ENCODE measurements around the gene UBR4.

Gene UBR4

DNA sequence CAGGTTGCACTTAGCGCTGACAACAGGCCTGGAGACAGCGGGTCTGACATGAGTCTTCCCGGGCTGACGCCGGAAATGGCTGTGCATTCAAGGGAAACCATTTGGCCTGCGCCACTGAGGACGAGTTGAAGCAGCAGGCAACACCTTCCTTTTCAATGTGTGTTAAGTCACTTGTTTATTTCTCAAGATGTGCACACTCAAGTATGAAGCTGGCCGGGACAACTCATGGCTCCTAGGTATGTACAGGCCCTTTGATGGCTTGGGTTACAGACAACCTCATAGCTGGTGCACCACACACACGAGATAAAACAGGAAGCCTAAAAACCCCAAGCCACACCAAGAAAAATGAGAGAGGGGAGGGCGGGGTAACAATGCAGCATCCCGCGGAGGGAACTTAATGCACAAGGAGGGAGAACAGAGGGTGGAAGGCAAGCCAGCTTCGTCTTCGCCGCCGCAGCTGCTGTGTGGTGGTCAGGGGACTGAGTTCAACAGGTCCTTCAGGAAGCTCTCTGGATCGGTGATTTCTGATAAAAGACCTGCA, 135.6 kb downstream of the UBR4 start:
- DNase-seq (ENCODE audit: low read depth in 1 of 2, low spot score in 1 of 2), result peak in 1 of 2 donors; percentile 36

DNA sequence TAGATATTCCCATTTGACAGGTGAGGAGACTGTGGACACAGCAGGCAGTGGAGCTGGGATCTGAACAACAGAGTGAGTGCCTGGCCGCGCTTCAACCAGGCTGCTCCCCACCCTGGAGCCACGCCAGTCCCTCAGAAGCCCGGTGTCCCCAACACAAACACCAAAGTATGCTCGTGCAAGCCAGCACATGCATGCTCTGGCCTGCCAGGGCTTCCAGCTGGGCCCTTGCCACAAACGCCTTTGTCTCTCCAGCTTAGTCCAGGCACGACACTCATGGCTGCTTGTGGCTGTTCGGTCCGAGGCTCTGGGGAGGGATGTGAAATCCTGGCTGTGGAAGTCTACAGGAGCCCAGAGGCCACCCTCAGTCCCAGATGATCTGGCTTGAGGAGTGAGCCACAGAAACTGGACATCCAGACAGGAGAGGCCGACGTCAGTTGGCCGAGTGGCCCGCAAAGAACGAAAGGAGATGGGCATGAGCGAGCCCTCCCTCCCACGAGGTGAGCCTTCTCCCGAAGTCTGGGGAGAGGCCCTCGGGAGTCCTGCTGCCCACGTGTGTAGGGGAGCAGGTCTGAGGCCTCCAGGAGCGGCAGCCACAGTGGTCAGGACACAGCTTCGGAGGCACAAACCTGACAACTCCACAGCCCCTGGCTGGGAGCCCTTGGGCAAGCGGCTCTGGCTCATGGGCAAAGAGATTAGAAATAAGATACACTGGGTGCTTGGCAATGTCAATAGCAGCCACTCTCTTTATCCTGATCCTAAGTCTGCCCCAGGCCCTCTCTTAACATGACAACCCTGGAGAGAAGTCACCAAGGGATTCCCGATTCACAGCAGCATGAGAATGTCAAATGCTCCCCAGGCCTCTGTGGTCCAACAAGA, 136.5 kb downstream of the UBR4 start:
- DNase-seq (ENCODE audit: low read depth in 1 of 2, low spot score in 1 of 2), result no peak

DNA sequence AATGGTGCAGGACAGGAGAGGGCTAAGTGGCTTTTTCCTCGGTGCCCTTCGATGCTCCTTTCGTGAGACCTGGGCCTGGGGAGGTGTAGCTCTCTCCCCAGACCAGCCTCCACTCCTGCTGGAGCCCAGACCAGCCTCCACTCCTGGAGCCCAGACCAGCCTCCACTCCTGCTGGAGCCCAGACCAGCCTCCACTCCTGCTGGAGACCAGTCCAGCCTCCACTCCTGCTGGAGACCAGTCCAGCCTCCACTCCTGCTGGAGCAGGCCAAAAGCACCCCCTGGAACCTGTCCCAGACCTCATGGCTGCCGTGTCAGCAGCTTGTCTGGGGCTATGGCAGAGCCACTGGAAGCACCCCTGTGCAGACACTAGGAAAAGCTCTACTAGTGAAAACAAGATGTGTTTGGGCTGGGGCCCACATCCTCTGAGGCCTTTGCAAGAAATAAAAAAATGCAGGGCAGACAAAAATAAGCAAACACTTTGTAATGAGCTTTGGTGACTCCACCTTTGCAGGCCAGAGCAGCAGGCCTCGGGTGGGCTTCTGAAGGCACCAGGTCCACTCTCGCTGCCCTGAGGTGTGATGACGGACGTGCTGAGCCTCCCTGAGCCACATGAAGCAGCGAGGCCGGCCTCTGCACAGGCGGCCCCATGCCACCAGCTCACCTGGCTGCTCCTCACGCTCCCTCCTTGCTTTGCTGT, 137.6 kb downstream of the UBR4 start:
- no peak for DNase-seq (ENCODE audit: low read depth in 1 of 2, low spot score in 1 of 2)

DNA sequence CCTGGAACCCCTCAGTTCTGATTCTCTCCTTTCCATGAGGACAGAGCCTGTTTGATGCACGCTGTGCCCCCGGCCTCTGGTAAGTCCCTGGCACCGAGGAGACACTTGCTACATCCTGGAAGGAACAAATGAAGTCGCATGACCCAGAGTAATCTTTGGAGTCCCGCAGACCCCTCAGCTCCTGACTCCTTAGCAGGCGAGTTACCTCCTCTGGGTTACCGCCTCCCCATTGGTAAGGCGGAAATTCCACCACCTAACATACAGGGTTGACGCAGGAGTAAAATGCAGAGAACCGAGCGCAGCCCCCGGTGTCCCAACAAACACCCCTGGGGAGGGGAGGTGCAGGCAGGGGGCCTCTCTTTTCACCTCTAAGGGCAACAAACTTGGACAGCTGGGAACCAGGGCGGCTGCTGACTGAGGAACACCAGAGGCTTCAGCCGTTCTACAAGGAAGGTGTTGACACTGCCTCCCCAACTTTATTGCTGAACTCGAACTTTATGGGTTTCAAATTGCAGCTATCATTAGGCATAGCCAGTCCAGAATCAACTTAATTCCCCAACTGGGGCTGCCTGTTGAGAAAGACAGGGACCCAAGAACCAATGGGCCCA, 138.3 kb downstream of the UBR4 start:
- no peak for DNase-seq (ENCODE audit: low read depth in 1 of 2, low spot score in 1 of 2)

DNA sequence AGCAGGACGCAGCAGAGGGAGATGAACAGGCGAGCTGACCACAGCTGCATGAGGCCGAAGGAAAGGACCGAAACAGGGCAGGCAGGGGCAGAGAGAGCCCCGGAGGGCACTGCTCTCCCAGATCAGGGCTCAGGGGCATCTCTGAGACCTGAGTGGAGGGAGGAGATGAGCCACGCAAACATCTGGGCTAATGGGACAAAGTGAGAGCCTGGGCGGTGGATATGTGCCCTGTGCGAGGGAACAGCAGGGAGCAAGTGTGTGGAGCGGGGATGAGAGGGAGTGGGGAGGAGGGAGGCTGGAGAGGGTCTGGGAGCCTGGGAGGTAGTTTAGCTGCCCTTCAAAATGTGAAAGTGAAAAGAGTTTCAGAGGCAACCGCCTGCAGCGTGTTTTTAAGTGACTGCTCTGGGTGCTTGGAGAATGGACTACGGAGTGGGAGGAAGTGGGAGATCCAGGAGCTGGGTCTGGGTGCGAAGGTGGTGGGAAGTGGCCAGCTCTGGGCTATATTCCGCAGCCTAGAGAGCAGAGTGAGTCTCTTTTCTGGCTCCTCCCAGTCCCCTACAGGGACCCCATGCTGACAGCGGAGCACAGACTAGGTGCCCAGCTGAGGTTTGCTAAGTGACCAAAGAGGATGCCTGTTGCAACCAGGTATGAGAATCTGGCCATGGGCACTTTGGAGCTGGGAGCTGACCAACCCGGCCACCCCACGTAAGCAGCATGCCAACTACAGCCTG, 139.0 kb downstream of the UBR4 start:
- no peak for DNase-seq (ENCODE audit: low read depth in 1 of 2, low spot score in 1 of 2)

DNA sequence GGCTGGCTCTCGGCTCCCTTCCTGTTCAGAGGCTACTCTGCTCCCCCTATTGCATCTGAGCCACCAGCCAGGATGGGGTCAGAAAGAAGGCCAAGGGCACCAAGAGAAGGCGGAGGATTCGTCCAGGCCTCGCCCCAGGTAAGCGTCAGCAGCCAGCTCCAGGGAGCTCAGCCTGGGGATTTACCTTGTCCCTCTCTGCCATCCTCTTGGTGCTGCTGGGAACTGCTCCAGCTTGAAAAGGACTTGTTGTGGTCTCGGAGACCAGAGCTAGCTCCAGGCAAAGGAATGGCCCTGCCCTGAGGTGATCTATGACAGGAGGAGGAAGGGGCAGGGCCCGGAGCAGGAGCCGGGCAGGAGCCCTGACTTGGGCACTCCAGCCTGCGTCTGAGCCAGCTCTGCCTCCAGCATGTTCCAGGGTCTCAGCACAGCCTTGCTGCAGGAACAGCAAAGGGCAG, 139.8 kb downstream of the UBR4 start:
- no peak for DNase-seq (ENCODE audit: low read depth in 1 of 2, low spot score in 1 of 2)

DNA sequence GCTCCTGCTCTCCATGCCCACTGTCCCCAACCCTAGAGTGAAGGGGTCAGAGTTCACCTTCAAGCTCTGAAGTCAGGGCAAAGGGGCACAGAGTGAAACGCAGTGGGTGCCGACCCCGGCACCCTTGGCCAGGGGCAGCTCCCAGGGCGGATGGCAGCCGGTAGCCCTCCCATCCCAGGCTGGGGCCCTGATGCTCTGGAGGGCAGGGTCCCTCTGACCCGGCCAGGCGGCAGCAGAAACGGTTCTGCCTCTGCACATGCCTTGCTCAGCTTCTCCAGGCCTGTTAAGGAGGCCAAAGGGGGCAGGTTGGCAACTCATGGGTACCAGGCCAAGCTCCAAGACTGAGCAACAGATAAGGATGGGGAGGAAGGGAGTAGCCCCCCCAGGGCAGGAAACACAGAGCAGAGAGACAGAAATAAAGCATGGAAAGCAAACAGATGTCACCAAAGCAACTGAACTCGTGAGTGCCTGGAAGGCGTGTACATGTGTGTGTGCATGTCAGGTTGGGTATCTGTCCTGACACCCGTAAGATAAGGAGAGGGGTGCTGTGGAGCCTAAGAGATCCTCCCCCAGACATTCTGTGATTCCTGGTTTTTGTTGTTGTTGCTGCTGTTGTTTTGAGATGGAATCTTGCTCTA, 141.3 kb downstream of the UBR4 start:
- no peak for DNase-seq (ENCODE audit: low read depth in 1 of 2, low spot score in 1 of 2)

DNA sequence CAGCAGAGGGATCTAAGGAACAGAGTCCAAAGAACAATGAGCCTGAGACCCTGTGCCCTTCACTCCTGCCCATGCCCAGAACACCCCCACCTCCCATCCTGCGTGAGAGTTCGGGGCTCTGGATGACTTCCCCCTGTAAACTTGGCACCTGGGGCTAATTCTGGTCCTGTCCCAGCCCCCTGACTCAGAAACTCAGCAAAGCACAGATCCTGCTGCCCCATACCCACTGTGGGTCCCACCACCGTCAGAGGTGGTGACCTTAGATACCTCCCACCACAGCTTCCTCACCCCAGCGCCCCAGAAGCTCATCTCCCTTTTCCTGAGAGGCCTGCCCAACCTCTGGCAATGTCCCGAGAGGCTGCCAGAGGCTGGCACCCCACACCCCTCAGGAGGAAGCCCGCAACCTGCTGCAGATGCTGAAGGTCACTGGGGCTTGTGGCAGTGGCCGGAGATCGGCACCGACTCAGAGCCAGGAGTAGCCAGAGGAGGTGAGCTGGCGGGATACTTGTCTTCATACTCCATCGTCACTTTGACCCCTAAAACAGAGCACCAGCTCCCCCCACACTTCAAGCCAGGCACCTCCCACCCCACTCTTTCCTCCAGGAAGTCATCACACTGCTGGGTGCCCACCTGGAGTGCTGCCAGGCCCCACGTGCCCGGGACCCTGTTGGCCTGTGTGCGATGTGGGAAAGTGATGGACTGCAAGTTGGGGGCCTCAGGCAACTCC, 142.0 kb downstream of the UBR4 start:
- DNase-seq (ENCODE audit: low read depth in 1 of 2, low spot score in 1 of 2), result no peak

DNA sequence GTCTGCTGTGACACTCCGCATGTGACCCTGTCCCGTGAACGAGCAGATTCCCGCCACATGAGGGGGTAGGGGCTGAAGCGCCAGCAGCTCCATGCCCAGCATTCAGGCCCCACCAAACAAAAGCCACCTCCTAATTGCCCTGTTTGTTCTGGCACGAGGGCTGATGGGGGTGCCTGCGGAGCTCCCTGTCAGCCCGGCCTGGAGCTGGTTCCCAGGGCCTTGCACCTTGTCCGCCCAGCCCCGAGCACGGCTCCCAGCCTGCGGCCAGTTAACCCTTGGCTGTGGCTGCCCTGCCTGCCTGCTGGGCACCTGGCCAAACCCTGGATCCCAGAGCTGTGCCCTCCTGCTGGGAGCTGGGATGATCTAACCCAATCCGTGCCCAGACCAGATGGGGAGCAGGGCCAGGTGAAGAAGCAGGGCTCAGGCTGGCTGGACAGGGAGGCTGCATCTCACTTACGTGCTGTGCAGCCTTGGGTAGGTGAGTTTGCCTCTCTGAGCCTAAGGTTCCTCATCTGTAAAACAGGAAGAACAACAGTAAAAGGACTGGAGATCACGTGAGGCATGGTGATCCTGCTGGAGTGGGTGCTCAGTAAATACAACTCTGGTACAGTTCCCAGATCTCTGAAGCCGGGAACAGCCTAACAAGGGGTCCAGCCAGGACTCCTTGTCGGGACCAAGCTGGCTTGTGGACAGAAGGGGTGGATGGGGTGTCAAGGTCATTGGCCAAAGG, 142.7 kb downstream of the UBR4 start:
- DNase-seq (ENCODE audit: low read depth in 1 of 2, low spot score in 1 of 2), result no peak

DNA sequence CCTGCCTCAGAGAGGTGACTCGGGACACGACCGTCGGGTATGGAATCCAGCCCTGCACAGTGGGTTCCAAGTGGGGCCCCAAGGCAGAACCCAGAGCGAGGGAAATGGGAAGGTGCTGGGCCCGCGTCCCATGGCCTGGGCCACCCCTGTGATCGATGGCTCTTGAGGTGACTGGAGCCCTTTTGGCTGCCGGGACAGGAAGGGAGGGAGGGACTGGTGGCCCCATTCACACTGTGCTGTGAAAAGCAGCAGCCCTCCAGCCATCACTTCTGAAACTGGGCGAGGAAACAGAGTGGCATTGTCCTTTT, 143.2 kb downstream of the UBR4 start:
- no peak for DNase-seq (ENCODE audit: low read depth in 1 of 2, low spot score in 1 of 2)

DNA sequence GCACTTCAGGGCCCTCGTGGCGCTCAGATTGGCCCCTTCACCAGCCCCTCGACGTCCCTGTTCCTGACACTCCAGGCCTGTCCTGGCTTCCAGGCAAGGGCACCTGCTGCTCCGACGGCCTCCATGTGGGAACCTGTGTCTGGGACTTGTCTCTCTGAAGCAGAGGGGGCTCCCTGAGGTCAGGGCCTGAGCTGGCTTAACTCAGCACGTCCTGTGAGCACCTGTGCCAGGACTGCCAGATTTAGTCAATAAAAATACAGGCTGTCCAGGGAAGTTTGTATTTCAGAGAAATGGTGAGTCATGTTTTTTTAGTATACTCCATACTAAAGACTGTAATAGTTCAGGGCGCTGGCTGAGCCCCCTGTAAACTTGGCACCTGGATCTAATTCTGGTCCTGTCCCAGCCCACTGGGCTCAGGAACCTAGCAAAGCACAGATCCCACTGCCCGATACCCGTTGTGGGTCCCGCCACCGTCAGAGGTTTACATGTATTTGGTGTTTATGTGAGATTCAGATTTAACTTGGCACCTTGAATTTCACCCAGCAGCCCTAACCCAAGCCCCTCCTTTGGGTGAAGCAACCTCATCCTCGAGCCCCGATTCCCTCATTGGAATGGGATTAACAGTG, 143.7 kb downstream of the UBR4 start:
- no peak for DNase-seq (ENCODE audit: low read depth in 1 of 2, low spot score in 1 of 2)

DNA sequence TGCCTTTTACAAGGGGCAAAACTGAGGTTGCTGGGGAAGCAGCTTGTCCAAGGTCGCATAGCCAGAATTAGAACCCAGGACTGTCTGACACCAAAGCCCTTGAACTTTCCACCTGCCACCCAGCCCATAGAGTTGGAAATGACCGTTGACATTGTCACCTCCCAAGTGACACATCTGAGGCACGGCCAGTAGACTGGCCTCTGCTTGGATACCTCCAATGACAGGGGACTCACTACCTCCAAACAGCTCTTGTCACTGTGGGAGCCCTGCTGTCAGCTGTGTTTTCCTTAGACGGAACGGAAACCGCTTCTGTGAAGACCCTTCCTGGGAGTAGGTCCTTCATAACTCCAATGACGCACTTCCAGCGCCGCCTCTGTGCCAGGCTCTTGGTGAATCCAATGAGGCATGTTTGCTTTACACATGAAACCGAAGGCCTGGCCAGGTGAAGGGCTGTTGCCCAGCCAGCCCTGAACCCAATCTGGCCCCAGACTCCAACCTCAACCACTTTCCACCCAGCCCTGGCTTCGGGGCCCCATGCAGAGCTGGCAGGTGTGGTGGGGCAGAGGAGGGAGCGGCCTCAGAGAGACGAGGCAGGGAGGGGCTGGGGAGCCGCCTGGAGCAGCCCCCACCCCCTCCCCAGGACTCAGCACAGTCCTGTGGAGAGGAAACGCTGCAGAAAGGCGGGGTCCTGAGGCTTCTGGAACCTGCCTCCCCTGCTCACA, 144.4 kb downstream of the UBR4 start:
- no peak for DNase-seq (ENCODE audit: low read depth in 1 of 2, low spot score in 1 of 2)

DNA sequence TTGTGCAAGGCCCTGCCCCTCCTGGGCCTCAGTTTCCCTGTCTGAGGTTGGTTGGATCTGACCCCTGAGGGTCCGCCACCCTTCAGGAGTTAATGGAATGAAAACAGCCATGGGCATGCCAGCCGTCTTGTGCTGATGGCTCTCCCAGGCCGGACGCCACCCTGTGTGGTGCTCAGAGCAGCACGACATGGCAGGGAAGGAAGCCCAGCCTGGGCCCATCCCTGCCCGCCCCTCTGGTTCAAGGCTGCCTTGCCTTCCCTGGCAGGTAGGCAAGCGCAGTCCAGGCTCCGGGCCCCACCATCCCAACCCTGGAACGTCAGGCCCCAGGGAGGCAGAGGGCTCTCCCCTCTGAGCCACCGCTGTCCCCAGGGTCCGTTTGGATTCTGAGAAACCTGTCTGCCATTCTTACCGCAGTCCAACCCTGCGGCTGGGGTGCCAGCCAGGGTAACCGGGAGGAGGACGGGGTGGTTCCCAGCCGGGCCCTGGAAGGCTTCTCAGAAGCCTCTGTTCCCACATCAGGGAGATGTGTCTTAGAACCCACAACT, 145.1 kb downstream of the UBR4 start:
- DNase-seq (ENCODE audit: low read depth in 1 of 2, low spot score in 1 of 2), result no peak

DNA sequence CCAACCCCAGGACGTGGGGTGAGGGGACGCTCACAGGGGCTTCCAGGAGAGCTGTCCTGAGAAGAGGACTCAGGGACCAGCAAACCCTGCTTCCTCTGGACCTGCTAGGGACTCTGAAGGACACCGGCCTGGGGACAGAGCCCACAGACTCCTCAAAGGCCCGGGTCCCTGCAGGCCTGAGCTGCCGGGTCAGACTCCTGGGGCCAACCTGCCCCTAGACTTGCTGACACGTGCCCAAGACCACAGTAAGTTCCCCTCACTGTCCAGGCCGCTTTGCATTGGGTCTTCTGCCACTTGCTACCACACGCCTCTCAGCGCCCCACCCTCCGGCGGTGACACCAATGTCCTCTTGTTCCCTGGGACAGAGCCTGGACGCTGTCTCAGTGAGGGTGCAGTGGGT, 146.9 kb downstream of the UBR4 start:
- no peak for DNase-seq (ENCODE audit: low read depth in 1 of 2, low spot score in 1 of 2)

DNA sequence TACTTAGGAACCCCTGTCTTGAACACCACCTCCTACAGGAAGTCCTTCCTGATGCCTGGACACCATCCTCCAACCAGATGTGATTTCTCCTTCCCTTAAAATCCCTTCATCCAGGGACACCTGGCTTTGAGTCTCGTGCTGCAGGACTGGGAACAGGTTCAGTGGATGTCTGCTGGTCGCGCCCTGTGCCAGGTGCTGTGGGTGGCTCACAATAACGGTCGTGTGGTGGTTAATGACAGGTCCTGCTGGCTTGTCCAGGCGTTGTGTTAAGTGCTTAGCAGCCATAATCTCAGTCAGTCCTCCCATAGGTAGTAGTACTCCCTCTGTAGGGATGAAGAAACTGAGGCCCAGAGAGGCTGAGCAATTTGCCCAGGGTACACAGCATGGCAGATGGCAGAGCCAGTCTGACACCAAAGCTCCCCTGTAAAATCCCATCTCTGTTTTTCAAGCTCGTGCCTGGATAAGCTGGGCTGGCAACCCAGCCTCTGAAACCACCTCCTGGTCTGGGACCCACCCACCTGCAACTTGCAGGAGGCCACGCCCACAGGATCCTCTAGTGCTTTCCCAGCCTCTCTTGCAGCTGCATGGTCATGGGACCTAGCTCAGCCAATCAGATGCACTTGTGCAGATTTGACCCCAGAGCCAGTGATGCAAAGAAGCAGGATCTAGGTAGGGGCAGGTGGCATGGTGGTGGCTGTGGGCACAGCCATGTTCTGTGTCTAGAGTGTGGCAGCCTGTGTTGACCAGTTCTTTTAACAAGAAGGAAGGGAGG, 147.6 kb downstream of the UBR4 start:
- DNase-seq (ENCODE audit: low read depth in 1 of 2, low spot score in 1 of 2), result no peak

DNA sequence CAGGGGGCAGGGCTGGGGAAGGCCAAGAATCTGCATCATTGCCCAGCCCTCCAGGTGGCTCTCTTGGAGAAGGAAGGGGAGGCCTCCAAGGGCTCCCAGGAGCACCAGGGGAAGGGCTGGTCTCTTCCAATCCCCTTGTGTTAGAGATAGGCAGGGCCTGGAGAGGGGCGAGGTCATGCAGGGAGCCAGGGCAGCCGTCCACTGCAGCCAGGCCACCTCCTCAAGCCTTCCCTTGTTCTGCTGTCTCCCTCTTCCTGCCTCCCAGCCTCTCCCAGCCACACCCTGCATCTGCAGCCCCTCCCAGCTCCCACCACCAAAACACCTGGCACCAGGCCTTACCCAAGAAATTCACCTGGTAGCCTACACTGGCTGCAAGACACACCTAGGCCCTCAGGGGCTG, 148.3 kb downstream of the UBR4 start:
- DNase-seq (ENCODE audit: low read depth in 1 of 2, low spot score in 1 of 2), result no peak

DNA sequence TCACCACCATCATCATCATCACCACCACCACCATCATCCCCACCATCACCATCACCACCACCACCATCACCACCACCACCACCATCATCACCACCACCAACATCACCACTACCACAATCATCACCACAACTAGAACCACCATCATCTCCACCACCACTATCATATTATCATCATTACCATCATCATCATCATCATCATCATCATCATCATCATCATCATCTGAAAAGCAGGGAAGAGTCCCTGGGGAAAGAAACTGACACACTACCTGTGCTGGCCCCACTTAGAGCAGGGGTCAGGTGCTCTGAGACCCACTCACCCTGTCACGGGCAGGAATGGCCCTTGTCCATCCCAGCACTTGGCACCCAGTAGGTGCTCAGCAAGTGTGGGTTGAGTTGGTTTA, 148.7 kb downstream of the UBR4 start:
- no peak for DNase-seq (ENCODE audit: low read depth in 1 of 2, low spot score in 1 of 2)

Measured in stimulated activated CD4-positive, alpha-beta T cell treated with anti-CD3 and anti-CD28 coated beads, Interleukin-15, amount 100 ng/mL, for 1 hour (primary cell).